Cardiac muscle cell (in vitro differentiated cells and primary cell): ENCODE measurements around the gene SMAD1. TPM values are rescaled to one million over a fixed set of nuclear protein-coding genes. Genes with fewer than 3 reads are reported as not detected.

Experiments used
- DNase-seq, 2 donors: peaks; one replicate each; pipeline versions ENCODE4 v3.0.0 to v3.0.0-alpha.2; 2010 to 2017; ENCODE audit warnings: low read depth in 1 of 2, low spot score in 1 of 2
- H3K27ac ChIP-seq: fragments of 200-600 bp; sonication (generic); 2 replicates; pipeline ENCODE4 v1.5.1; 2016
- H3K27me3 ChIP-seq: fragments of 200-600 bp; sonication (generic); 2 replicates; pipeline ENCODE4 v1.6.0; 2016; ENCODE audit warnings: control low read depth
- H3K36me3 ChIP-seq: fragments of 200-600 bp; sonication (generic); 2 replicates; pipeline ENCODE4 v1.5.1; 2016; ENCODE audit warnings: control low read depth
- H3K4me1 ChIP-seq: fragments of 200-600 bp; sonication (generic); 2 replicates; pipeline ENCODE4 v1.8.1; 2017; ENCODE audit warnings: low read depth, mild to moderate bottlenecking, mixed run types
- H3K4me3 ChIP-seq: fragments of 200-600 bp; sonication (generic); 2 replicates; pipeline ENCODE4 v1.5.1; 2016; ENCODE audit warnings: mild to moderate bottlenecking
- H3K9me3 ChIP-seq: fragments of 200-600 bp; sonication (generic); 2 replicates; pipeline ENCODE4 v1.5.1; 2017; ENCODE audit warnings: low read depth, mild to moderate bottlenecking, control low read depth
- polyA plus RNA-seq: library from polyadenylated mRNA; unstranded; fragments of >200 nt; fragmentation: Nextera tagmentation; extraction: Ambion mirVana; gene quantifications from 2 replicates; pipeline ENCODE4 v1.2.1, GENCODE V29; 2016
- total RNA-seq: library from RNA; depleted of rRNA; stranded (reverse); fragments of >200 nt; gene quantifications from 2 replicates; pipeline ENCODE4 v1.2.3, GENCODE V29; 2016
- TF ChIP-seq, protein P1 (sequence below): IDR thresholded peaks from 2 replicates; pipeline ENCODE4 v1.5.1; 2012; ENCODE audit warnings: low read depth, mild to moderate bottlenecking, low read length

SMAD1 gene
- total and polyA plus RNA-seq, 2 experiments from 2014 or later: 28.0 to 29.3 TPM

DNA sequence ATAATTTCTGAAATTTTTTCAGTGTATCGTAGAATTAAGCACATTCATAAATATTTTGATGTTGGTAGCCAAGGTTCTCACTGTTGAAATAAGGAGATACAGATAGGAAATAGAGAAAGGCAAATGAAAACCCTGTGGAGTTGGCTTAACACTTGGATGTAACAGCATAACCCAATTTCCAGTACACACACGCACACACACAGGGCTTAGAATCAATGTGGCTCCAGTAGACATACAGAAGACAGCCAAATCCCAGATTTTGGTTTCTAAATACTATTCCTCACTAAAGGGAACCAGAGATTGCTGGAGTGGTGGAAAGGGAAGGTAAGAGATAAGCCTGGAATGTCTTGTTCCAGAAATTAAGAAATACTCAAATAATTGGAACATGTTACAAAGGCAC is 54.4 kb downstream of the SMAD1 start:
- peak in 1 of 2 donors; percentile 31 for DNase-seq
- no peaks in the 10 kb centered on the region for H3K27me3 ChIP-seq
- H3K9me3 ChIP-seq: no peaks in the 10 kb centered on the region
- no peak overlapping the region for H3K27ac ChIP-seq
- H3K4me3 ChIP-seq: no peak overlapping the region
- TF ChIP-seq, protein P1, sequence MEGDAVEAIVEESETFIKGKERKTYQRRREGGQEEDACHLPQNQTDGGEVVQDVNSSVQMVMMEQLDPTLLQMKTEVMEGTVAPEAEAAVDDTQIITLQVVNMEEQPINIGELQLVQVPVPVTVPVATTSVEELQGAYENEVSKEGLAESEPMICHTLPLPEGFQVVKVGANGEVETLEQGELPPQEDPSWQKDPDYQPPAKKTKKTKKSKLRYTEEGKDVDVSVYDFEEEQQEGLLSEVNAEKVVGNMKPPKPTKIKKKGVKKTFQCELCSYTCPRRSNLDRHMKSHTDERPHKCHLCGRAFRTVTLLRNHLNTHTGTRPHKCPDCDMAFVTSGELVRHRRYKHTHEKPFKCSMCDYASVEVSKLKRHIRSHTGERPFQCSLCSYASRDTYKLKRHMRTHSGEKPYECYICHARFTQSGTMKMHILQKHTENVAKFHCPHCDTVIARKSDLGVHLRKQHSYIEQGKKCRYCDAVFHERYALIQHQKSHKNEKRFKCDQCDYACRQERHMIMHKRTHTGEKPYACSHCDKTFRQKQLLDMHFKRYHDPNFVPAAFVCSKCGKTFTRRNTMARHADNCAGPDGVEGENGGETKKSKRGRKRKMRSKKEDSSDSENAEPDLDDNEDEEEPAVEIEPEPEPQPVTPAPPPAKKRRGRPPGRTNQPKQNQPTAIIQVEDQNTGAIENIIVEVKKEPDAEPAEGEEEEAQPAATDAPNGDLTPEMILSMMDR: no peak
- H3K4me1 ChIP-seq: peaks cover 25% of the 10 kb centered on the region
- H3K36me3 ChIP-seq: no peaks in the 10 kb centered on the region

GRCh38 chr4:145538596-145538995 is 56.9 kb downstream of the SMAD1 start:
- TF ChIP-seq, protein P1: no peak
- Histone ChIP-seq H3K27me3 (no peaks in the 10 kb centered on the region), H3K36me3 (peaks cover 7% of the 10 kb centered on the region), H3K4me1 (peaks cover 6% of the 10 kb centered on the region), H3K4me3 (no peak overlapping the region), H3K27ac (no peak overlapping the region), H3K9me3 (no peaks in the 10 kb centered on the region)
- DNase-seq: no peak

GRCh38 chr4:145539671-145540070 is 58.0 kb downstream of the SMAD1 start:
- DNase-seq: no peak
- Histone ChIP-seq H3K27me3 (no peaks in the 10 kb centered on the region), H3K36me3 (peaks cover 8% of the 10 kb centered on the region), H3K9me3 (no peaks in the 10 kb centered on the region), H3K27ac (no peak overlapping the region), H3K4me1 (peaks cover 6% of the 10 kb centered on the region), H3K4me3 (no peak overlapping the region)
- TF ChIP-seq, protein P1: no peak

DNA sequence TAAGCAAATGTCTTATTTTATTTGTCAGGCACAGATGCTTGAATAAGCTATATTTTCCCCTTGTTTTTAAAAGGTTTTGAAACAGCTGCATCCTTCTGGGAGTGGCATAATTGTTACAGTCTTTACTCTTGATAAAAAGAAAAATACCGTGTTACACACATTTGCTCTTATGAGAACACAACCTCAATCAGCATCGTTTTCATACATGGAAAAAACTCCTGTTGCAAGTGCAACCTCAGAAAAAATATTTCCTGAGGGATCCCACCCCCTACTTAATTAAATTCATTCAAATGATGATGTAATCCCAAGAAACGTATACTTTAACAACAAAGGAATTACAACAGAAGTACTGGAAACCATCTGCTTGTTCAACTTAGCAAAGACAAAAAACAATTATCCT is 58.6 kb downstream of the SMAD1 start:
- Histone ChIP-seq H3K9me3 (no peaks in the 10 kb centered on the region), H3K4me1 (peaks cover 6% of the 10 kb centered on the region), H3K27ac (no peak overlapping the region), H3K27me3 (no peaks in the 10 kb centered on the region), H3K4me3 (no peak overlapping the region), H3K36me3 (peaks cover 8% of the 10 kb centered on the region)
- DNase-seq: peak in 1 of 2 donors; percentile 39
- TF ChIP-seq, protein P1: no peak

GRCh38 chr4:145541346-145541745 is 59.7 kb downstream of the SMAD1 start:
- H3K27ac ChIP-seq: no peak overlapping the region

More at GRCh38 chr4:145541346-145541745, 59.7 kb downstream of the SMAD1 start:
- H3K36me3 ChIP-seq: peaks cover 8% of the 10 kb centered on the region
- no peaks in the 10 kb centered on the region for H3K27me3 ChIP-seq
- no peaks in the 10 kb centered on the region for H3K9me3 ChIP-seq
- H3K4me1 ChIP-seq: peaks cover 6% of the 10 kb centered on the region
- TF ChIP-seq, protein P1: no peak
- no peak for DNase-seq
- no peak overlapping the region for H3K4me3 ChIP-seq
